CD4-positive, alpha-beta T cell treated with Interferon alpha-2 for 1 hour (primary cell): ENCODE measurements around the gene PCSK2.

ENCODE experiments used
- DNase-seq, 2 donors: peaks; one replicate each; pipeline ENCODE4 v3.0.0-alpha.2; 2020 to 2022

Gene PCSK2

GRCh38 chr20:17343656-17344452 lies 117.0 kb downstream of the PCSK2 start:
- no peak for DNase-seq

- DNase-seq: no peak
These were observed 118.0 kb downstream of the PCSK2 start for GRCh38 chr20:17344790-17345189.

GRCh38 chr20:17345321-17345720 lies 118.5 kb downstream of the PCSK2 start:
- DNase-seq: no peak

GRCh38 chr20:17350321-17350720 lies 123.5 kb downstream of the PCSK2 start:
- DNase-seq: no peak

- DNase-seq: no peak
These were observed 130.4 kb downstream of the PCSK2 start for GRCh38 chr20:17357238-17357637.

DNA sequence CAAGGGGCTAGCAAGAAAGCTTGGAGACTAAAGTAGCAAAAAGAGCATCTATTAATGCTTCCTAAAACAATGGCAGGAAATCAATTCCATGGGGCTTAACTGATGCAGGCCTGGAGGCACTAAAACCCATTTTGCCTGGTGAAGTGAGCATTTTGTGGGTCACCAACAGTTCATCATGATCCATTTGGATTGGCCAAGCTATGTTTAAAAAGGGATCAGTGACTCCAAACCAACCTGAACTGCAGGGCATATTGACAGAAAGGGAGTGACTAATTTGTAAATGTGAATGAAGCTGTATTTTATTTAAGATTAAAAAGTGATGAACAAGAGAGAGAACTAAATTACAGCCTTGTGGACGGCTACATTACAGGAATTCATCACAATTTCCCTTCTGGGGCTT lies 132.0 kb downstream of the PCSK2 start:
- DNase-seq: no peak

- no peak for DNase-seq
These were observed 137.8 kb downstream of the PCSK2 start for GRCh38 chr20:17364681-17365080.

GRCh38 chr20:17365831-17366230 lies 139.0 kb downstream of the PCSK2 start:
- no peak for DNase-seq

DNA sequence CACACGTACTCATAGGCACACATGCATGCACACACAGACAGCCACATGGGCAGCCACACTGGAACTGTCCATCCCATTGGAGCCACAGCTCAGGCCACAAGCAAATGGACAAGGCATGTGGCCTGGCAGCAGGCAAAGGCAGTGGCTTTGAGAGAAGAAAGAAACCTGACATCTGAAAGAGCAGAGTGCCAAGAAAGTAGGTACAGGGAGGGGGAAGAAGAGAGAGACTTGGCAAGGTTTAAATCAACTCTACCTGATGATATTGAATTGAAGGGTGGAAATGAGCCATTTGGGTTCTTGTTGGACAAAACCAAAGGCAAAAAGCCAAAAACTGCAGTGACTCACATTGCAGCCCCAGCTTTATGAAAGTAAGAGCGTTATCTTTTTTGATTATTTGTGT lies 142.7 kb downstream of the PCSK2 start:
- no peak for DNase-seq

GRCh38 chr20:17372806-17373440 lies 146.1 kb downstream of the PCSK2 start:
- no peak for DNase-seq

DNA sequence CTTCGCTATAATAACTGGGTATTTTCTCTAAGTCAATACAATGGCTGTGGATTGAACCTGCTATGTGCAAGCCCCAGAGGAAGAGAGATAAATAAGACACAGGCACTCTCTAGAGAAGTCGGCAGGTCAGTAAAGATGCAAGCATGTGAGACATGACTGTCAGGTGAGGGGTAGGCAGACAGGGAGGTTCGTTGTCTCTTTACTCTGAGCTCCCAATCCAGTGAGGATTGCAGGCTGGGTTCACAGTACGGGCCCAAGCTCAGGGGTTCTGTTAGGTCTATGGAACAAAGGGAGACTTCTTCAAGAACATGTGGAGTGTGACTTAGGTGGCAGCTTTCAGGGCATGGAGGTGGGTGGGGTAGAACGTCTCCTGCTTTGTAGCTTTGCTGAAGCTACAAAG lies 147.2 kb downstream of the PCSK2 start:
- DNase-seq: no peak

GRCh38 chr20:17376031-17376430 lies 149.2 kb downstream of the PCSK2 start:
- no peak for DNase-seq

DNA sequence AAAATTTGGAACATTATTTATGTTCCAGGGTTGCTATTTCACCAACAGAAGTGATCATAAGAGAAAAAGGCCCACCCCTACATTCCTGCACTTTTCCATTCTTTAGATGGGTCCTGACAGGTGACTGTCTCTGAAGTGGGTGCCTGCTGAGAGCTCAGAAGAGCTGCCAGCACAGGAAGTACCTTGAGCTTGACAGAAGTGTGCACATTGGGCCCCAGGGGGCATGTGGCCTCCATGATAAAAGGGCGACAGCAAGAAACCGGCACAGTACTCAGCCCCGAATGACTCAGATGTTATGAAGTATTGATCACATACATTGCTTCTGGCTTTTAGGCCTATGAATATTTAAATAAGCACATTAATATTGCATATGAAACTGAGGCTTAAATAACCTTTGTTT lies 150.4 kb downstream of the PCSK2 start:
- no peak for DNase-seq

- DNase-seq: no peak
These were observed 152.8 kb downstream of the PCSK2 start for GRCh38 chr20:17379651-17380050.

DNA sequence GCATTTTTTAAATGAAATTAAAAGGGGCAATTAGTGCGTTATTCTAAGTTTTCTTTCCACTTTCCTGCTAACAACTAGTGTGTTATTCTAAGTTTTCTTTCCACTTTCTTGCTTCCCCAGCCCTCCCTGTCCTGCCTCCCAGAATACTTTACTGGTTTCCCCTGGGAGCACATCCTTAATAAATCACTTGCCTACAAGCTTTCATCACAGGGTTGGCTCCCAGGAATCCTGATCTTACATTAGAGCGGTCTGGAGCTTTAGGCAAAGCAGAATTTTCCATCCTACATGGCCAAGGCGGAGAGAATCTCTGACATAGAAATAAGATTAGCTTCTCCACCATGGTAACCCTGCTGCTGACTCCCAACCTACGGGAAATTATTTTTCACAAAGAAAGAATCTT lies 154.0 kb downstream of the PCSK2 start:
- DNase-seq: no peak

- DNase-seq: no peak
These were observed 154.9 kb downstream of the PCSK2 start for GRCh38 chr20:17381724-17382123.

- no peak for DNase-seq
These were observed 159.0 kb downstream of the PCSK2 start for GRCh38 chr20:17385798-17386197.

- no peak for DNase-seq
These were observed 163.8 kb downstream of the PCSK2 start for GRCh38 chr20:17390655-17391054.

- no peak for DNase-seq
These were observed 164.4 kb downstream of the PCSK2 start for GRCh38 chr20:17391127-17391771.

GRCh38 chr20:17394411-17394810 lies 167.6 kb downstream of the PCSK2 start:
- no peak for DNase-seq

DNA sequence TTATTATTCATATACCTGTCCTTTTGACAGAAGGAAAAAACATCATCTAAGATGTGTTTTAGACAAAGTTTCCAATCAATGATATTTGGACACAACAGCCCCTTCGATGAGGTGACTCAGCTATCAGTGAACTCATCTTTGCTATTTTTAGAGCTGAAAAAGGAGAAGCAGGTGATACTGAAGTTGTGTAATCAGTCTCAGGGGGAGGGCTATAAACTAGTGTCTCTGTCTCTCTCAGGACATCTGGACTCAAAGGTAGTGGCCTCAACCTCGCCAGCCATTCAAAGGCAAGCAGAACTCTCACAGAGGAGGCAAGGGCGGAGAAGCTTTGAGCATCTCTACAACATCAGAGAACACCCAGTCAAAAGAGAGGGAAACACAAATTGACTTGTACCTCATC lies 168.9 kb downstream of the PCSK2 start:
- no peak for DNase-seq

DNA sequence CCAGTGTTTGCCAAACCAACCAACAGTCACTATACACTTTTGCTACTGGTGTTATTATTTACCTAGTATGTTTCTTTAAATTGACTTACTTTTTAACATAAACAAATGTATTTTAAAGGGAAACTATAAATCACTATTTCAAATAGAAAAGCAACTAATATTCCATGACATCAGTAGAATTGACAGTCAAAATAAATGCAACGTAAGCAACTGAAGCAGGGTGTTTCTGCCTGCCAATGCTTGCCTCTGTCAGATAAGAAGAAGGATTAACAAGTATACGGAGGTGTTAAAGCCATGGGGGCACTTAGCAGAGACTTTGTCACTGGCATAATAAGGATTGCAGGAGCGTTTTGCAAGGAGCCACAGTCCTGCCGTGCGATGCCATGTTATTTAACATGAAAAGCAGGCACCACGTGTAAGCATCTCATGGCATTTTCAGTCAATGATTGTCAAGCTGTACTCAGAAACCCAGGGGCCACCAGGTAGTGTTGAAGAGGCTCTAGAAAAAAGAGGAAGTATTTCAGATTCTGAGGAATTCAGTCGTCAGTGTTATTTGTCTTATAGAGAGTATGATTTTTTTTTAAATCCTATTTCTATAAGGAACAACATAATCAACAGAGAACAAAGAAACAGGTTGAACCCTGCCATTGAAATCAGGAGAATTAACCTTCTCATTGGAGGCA lies 172.6 kb downstream of the PCSK2 start:
- DNase-seq: no peak

DNA sequence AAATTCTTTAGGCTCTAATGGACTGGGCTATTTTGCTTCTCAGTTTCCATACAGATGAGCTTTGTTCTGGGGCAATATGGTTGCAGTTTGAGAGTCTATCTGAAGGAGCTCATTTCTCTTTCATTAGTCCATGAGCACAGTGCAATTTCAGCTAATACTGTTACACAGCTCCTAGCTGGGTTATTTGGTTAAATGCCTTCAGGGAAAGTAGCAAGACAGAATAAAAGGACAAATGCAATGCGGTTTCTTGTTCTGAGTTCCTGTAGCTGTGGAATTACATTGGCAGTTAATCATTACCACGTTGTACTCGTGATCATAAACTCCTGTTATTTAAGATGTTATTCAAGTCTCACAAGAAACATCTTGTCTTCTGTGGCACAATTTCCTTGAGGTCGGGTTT lies 176.6 kb downstream of the PCSK2 start:
- no peak for DNase-seq
